Activated CD8-positive, alpha-beta memory T cell treated with anti-CD3 and anti-CD28 coated beads for 48 hours (primary cell): ENCODE results near the gene SYCE3.
"Not testable (repeated sequence)": the region's sequence is repeated elsewhere in the genome, so short reads cannot be mapped to it uniquely, and the experiment has no call there.

Experiments used
- DNase-seq, 3 experiments: peaks; one replicate each; pipeline ENCODE4 v3.0.0-alpha.2; 2020; ENCODE audit warnings: low read depth in 2 of 3, low spot score in 2 of 3

The SYCE3 gene, protein sequence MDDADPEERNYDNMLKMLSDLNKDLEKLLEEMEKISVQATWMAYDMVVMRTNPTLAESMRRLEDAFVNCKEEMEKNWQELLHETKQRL

DNA sequence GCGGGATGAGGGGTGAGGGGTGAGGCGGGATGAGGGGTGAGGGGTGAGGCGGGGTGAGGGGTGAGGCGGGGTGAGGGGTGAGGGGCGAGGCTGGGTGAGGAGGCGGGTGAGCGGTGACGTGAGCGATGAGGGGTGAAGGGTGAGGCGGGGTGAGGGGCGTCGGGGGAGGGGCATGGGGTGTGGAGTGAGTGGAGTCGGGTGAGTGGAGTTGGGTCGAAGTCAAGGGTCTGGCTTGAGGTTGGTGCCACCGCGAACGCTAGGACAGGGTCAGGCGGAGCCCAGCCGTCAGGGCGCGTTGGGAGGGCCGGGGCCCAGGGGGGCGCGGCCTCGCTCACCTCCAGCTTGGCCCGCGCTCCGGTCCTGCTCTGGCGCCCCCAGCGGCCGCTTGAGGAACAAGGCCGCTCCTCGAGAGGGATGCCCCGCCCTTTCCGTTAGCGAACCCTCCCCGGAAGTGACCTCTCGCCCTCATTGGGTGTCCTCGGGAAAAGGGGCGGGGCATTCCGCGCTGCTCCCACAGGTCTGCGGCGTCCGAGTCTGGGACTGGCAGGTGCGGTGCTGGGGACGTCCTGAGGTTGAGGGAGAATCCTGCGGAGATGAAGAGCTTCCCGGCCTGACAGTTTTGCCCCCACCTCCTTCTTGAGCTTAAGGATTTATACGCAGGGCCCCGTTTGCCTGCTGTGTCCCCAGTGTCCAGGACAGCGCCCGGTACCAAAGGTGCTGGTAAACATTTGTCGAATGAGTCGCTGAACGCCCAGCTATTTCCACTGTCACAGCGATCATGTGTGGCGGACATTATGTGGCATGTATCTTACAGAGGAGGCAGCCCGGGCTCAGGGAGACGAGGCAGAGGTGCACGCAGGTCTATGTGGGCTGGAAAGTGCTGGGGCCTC lies at the start of gene SYCE3:
Gene SYCE3 (minus strand): TSS at position 397 of the 890 bp plus-strand sequence. CDS start 6,514 bp downstream, outside the sequence.
- peak; percentile 94 to 97 (median 94) for DNase-seq

DNA sequence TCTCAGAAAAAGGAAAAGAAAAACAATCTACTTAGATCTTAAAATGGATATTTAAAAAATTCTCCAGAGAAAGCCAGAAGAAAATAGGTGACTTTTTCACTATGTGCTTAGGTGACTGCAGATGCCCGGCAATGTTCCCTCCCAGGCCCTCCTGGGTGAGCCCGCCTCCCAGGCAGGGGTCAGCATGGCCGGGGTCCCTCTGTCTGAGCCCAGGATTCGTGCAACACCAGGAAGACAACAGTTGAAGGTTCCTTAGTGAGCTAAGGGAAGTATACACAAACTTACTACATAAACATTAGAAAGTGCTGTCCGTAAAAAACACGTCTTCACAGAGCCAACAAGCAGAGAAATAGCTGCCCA lies 49.4 kb upstream of the SYCE3 start:
- DNase-seq, result no peak

DNA sequence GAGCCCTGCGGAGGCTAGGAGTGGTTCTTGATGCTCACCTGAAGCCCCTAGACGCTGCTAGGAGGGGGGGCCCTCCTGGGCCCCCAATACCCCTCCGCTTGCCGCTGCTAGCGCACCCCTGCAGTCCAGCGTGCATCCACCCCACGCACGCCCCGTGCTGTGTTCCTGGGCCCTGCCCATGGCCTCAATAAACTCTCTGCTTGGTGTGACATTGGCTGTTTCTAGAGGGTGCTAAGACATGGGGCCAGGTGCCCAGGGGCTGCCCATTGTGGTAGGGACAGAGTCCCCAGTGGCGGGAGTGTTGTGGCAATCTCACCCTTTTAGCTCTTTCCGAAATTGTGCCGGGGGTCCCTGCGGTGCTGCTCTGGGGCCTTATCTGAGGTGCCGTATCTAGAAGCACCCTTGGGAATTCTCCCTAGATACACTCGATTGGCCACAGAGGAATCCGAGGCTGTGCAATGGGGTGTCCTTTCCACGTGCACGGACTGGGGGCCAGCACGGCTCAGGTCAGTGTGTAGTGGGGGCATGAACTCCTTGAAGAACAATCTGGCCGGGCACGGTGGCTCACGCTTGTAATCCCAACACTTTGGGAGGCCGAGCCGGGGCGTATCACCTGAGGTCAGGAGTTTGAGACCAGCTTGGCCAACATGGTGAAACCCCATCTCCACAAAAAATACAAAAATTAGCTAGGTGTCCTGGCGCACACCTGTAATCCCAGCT lies 48.8 kb upstream of the SYCE3 start:
- DNase-seq, result no peak

DNA sequence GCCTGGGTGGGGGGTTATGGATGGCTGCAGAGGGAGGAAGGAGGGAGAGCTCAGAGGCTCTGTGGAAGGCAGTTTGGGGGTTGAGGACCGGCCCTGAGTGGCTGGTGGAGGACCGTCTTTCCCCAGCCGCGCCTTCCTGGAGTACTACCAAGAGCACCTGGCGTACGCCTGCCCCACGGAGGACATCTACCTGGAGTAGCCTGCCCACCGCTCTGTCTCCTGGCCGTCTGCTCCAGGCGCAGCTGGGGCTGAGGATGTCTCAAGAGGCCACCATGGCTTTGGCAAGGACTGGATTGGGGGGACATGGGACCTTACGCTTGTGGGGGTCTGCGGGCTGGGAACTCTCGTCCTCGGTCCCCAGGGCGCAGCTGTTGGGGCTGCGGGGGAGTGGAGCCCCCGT lies 47.9 kb upstream of the SYCE3 start:
- DNase-seq, result no peak

DNA sequence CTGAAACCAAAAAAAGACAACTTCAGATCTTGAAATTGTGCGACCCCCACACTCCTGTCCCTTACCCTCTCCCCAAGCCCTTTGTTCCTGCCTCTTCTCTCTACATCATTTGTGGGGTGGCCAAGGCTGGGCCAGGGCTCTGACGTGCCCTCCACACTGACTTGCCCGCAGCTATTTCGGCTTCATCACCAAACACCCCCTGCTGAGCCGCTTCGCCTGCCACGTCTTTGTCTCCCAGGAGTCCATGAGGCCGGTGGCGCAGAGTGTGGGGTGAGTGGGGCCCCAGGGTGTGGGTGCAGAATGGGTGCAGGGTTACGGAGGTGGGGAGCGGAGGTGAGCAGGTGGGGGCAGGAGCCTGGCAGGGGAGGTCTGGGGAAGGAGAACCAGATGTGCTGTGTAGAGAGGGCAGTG lies 47.3 kb upstream of the SYCE3 start:
- no peak for DNase-seq

DNA sequence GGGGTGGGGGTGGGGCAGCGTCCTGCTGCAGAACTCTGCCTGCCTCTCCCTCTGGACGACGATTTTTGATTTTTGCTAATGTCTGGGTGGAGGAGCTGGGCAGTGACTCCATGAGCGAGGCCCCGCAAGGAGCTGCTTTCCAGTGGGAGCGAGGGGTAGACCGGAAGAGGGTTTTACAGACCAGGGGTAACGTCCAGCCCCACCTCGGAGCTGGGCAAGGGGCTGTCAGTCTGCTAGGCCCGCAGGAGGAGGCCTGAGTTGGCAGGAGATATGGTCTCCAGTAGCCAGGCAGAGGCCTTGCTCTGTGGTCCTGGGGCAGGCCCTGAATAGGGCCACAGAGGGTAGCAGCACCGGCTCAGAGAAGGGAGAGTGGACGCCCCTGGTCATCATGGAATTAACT lies 46.9 kb upstream of the SYCE3 start:
- no peak for DNase-seq

DNA sequence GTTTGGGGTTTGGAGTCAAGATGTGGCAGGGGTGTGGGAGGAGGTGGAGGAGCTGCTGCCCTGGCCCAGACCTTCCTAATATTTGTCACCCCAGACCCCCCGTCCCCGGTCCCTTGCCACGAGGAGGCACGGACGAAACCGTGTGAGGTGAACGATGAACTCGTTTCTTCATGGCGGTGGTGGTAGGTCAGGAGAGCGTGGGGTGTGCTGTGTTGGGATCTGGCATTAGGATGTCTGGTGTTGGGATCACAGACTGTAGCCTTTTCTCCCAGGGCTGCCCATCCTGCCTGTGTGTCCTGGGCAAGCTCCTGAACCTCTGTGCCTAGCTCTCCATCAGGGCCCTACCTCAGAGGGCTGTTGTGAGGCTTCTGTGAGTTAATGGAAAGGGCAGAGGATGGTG lies 46.3 kb upstream of the SYCE3 start:
- no peak for DNase-seq

DNA sequence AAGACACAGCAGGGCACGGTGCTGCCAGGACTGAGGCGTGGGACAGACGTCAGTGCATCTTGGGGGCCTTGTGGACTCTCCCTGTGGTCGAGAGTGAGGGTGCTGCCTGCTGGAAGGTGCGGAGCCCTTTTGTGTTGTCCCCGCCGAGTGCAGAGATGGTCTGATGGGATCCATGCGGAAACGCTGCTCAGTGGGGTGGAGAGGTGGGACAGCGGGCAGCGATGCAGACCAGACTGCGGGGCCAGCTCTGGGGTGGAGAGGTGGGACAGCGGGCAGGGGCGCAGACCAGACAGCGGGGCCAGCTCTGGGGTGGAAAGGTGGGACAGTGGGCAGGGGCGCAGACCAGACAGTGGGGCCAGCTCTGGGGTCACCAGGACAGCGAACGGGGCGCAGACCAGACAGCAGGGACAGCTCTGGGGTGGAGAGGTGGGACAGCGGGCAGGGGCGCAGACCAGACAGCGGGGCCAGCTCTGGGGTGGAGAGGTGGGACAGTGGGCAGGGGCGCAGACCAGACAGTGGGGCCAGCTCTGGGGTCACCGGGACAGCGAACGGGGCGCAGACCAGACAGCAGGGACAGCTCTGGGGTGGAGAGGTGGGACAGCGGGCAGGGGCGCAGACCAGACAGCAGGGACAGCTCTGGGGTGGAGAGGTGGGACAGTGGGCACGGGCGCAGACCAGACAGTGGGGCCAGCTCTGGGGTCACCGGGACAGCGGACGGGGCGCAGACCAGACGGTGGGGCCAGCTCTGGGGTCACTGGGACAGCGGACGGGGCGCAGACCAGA lies 45.5 kb upstream of the SYCE3 start:
- not testable (repeated sequence) for DNase-seq

DNA sequence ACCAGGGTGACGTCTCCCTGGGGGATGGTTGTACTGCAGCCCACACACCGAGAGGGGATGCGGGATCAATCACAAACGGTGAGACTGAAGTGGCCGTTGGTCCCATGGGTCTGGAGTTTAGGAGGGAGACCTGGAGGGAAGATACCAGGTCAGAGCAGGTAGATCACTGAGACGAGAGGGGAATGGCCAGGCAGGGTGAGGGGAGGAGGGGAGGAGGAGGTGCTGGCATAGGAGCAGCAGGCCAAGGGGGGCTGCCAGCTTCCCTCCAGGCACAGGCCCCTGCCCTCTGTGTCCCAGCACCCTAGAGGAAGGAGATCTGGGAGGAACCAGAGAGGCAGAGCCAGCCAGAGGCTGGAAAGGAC lies 44.9 kb upstream of the SYCE3 start:
- DNase-seq, result no peak

DNA sequence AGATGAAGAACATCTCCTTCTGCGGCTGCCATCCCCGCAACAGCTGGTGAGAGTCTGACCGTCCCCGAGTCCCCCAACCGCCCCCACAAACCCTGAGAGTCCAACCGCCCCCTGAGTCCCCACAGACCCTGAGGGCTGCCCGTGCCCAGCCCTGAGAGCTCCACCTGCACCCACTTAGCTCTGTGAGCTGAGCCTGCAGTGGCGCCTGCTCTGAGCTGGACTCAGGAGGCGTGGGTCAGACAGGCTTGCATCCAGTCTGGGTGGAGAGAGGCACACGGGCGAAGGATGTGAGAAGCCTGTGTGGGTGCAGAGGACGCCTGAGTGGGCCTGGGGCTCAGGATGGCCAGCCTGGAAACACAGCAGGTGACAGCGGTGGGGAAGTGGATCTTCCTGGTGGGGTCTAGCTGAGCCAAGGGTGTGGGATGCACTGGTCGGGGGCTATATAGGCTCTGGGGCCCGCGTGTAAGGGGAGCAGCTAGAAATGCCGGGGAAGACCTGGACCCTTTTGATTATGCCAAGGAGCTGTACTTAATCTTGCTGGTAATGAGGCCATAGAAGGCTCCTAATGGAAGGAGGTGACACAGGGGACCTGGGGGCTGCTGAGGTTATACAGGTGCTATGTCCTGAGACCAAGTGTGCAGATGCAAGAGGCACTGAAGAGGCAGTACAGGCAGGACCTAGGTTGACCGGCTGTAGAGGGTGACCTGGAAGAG lies 44.4 kb upstream of the SYCE3 start:
- no peak for DNase-seq

DNA sequence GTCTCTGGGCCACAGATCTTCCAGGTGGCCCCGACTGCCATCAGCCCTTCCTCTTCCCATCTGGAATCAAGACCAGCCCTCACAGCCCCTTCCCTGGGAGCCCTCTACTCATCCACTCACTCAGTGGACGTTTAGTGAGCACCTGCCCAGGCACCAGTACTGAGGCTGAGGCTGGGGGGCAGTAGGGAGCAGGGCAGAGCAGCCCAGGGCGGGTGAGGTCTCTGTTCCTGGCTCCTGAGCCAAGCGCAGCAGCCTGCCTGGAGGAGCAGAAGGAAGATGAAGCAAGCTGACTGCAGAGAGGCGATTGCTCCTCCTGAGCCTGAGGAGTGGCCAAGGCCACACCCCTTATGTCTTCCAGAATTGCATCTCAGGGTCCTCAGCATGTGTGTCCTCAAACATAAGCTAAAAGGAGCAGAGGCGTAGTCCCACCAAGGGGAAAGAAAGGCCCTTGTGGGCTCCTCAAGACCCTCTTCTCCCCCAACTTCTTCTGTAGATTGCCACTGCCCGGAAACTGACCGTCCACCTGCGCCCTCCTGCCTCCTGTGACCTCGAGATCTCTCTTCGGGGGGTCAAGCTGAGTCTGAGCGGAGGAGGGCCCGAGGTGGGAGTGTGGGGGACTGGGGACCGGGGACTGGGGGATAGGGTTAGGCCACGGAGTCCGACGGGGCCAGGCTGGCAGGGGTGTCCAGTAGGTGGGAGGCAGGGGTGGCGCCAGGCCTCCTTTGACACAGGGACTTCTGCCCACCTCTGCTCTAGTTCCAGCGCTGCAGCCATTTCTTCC lies 43.6 kb upstream of the SYCE3 start:
- DNase-seq, result no peak

DNA sequence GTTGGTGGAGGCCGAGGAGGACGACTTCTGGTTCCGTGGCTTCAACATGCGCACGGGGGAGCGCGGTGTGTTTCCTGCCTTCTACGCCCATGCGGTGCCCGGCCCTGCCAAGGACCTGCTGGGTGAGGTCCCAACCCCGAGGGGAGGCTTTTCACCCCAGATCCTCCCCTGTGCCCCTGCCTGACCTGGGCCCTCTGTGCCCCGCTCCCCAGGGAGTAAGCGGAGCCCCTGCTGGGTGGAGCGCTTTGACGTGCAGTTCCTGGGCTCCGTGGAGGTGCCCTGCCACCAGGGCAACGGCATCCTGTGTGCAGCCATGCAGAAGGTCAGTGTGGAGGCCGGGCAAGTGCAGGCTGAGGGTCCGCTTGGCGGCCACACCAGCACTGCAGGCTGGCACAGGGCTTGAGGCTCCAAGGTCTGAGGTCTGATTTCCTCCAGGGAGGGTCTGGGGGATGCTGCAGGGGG lies 42.9 kb upstream of the SYCE3 start:
- DNase-seq, result no peak

DNA sequence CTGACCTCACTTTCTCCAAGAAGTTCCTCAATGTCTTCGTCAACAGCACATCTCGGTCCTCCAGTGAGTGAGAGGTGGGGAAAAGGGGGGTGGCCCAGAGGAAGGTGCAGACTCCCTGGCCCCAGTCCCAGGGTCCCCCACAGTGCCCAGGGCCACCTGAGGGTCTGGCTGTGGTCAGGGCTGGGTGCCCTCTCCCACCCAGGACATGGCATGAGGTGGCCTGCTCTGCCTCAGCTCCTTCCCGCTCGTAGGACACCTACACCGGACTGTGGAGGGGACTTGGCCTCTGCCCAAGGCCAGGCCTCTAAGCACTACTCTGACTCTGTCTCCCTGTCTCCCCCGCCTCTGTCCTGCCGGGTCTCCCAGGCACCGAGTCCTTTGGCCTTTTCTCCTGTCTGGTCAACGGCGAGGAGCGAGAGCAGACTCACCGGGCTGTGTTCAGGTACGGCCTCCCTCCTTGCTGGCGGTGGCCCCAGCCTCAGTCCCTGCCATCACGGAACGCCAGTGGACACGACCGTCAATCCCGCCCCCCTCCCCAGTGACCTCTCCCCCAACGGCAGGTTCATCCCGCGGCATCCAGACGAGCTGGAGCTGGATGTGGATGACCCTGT lies 42.4 kb upstream of the SYCE3 start:
- DNase-seq, result no peak

DNA sequence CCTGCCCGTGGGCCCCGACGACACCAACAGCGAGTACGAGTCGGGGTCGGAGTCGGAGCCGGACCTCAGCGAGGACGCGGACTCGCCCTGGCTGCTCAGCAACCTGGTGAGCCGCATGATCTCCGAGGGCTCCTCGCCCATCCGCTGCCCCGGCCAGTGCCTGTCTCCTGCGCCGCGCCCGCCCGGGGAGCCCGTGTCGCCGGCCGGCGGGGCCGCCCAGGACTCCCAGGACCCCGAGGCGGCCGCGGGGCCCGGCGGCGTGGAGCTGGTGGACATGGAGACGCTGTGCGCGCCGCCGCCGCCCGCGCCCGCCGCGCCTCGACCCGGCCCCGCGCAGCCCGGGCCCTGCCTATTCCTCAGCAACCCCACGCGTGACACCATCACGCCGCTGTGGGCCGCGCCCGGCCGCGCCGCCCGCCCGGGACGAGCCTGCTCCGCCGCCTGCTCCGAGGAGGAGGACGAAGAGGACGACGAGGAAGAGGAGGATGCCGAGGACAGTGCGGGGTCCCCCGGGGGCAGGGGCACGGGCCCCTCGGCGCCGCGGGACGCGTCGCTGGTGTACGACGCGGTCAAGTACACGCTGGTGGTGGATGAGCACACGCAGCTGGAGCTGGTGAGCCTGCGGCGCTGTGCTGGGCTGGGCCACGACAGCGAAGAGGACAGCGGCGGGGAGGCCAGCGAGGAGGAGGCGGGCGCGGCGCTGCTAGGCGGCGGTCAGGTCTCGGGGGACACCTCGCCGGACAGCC lies 41.7 kb upstream of the SYCE3 start:
- DNase-seq, result no peak

DNA sequence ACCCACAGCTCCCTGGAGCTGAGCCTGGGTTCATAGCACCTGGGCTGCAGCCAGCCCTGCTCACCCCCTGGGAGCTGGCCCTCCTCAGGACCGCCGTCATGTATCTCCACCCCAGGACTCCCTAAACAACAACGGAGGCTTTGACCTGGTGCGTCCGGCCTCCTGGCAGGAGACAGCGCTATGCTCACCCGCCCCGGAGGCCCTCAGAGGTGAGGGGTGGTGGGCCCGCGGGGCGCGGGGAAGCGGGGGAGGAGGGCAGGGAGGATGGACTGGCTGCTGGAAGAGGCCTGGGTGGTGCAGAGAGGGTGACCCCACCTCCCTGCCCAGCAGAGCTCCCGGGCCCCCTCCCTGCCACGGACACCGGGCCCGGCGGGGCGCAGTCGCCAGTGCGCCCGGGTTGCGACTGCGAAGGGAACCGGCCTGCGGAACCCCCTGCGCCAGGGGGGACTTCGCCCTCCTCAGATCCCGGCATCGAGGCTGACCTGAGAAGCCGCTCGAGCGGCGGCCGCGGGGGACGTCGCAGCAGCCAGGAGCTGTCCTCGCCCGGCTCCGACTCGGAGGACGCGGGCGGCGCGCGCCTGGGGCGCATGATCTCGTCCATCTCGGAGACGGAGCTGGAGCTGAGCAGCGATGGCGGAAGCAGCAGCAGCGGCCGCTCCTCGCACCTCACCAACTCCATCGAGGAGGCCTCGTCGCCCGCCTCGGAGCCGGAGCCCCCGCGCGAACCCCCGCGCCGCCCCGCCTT lies 41.0 kb upstream of the SYCE3 start:
- DNase-seq, result no peak

DNA sequence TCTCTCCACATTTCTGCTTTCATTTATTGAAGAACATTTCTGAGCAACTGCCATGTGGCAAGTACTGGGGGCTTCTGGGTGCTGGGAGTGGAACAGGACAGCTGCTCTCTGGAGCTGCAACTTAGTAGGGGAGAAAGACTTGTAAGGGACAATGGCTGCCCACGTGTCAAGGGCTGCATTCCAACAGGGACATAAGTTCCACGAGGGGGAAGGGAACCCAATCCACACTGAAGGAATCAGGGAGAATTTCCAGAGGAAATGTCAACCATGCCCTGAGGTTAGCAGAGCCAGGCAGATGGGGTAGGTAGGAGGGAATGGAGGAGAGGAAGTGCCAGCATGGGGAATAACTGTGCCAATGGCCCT lies 39.6 kb upstream of the SYCE3 start:
- no peak for DNase-seq

DNA sequence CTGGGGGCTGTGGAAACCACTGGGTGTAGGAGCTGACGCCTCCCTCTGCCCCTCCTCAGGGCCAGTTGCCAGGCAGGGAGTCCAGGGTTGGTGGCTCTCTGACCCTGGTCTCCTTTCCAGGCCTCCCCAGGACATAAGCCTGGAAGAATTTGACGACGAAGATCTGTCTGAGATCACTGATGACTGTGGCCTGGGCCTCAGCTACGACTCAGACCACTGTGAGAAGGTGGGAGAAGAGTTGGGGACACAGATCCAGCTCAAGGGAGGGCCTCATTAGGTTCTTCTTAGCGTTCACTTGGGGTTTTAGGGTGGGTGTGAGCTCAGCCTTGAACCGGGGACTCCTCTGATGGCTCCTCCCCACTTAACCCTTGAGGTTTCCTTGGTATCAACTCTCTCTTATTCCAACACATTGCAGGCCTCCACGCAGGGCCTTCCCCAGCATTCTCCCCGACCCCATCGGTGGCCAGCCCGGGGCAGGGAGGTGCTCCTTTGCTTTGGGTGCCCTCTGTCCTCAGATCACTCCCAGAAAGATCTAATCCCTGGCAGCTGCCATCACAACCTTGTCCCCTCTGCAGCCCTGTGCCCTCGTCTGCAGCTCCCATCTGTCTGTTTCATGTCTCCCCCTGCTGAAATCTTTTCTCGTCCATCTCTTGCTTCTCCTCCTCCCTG lies 39.1 kb upstream of the SYCE3 start:
- DNase-seq, result no peak
